ENCODE measurements around the gene FJX1.

FJX1 gene

DNA sequence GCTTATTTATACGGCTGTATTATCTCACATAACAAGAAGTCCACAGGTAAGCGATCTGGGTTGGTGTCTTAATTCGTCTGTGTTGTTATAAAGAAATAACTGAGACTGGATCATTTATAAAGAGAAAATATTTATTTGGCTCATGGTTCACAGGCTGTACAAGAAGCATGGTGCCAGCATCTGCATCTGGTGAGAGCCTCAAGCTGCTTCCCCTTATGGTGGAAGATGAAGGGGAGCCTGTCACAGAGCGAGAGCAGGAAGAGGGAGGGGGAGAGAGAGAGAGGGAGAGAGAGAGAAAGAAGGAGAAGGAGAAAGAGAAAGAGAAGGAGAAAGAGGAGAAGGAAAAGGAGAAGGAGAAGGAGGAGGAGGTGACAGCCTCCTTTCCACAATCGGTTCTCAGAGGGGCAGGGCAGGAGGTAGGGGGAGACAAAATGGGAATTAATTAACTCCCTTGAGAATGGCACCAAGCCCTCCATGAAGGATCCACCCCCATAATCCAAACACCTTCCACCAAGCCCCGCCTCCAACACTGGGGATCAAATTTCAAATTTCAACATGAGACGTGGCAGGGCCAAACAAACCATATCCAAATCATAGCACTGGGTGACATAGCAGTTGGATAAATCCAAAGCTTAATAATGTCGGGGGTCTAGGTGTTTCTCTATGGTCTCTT lies 29.3 kb downstream of the FJX1 start (continued):
- no peak for TF ChIP-seq ZNF354C (tag by site-specific recombination; IDR thresholded peaks at IDR 0.05; ENCODE audit: borderline replicate concordance, low read depth)

DNA sequence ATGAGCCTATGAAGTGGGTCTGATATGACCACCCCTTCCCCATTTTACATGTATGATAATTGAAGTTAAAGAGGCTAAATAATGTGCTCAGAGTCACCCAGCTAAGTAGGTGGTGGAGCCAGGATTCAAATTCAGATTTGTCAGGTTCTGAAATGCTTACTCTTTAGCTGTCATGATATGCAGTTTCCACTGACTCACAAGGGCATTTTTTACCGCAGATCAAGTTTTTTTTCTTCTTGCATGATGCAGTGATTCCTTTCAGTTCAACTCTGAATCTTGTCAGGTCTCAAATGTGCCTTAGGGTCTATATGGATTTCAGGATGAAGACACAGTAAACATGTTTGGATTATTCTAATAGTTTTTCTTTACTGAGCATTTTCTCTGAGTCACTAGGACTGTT lies 31.7 kb downstream of the FJX1 start:
- H3K9me3 ChIP-seq (ENCODE audit: control insufficient read depth, insufficient read depth, low read depth, low read length), result no peaks in the 10 kb centered on the region
- H3K4me3 ChIP-seq (ENCODE audit: low read depth, low read length), result no peak overlapping the region
- H3K36me3 ChIP-seq (ENCODE audit: control insufficient read depth in 2 of 2, insufficient read depth in 1 of 2, low read length in 2 of 2), result no peaks in the 10 kb centered on the region
- TF ChIP-seq KLF8 (tag by site-specific recombination; IDR thresholded peaks at IDR 0.05), result no peak
- TF ChIP-seq, protein P1, sequence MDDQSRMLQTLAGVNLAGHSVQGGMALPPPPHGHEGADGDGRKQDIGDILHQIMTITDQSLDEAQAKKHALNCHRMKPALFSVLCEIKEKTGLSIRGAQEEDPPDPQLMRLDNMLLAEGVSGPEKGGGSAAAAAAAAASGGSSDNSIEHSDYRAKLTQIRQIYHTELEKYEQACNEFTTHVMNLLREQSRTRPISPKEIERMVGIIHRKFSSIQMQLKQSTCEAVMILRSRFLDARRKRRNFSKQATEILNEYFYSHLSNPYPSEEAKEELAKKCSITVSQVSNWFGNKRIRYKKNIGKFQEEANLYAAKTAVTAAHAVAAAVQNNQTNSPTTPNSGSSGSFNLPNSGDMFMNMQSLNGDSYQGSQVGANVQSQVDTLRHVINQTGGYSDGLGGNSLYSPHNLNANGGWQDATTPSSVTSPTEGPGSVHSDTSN (CRISPR knock-in tag; IDR thresholded peaks at IDR 0.05), result no peak
- TF ChIP-seq WT1 (tag by site-specific recombination; IDR thresholded peaks at IDR 0.05), result no peak
- TF ChIP-seq, protein P2, sequence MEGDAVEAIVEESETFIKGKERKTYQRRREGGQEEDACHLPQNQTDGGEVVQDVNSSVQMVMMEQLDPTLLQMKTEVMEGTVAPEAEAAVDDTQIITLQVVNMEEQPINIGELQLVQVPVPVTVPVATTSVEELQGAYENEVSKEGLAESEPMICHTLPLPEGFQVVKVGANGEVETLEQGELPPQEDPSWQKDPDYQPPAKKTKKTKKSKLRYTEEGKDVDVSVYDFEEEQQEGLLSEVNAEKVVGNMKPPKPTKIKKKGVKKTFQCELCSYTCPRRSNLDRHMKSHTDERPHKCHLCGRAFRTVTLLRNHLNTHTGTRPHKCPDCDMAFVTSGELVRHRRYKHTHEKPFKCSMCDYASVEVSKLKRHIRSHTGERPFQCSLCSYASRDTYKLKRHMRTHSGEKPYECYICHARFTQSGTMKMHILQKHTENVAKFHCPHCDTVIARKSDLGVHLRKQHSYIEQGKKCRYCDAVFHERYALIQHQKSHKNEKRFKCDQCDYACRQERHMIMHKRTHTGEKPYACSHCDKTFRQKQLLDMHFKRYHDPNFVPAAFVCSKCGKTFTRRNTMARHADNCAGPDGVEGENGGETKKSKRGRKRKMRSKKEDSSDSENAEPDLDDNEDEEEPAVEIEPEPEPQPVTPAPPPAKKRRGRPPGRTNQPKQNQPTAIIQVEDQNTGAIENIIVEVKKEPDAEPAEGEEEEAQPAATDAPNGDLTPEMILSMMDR (tag by site-specific recombination; IDR thresholded peaks at IDR 0.05), result no peak
- TF ChIP-seq, protein P3, sequence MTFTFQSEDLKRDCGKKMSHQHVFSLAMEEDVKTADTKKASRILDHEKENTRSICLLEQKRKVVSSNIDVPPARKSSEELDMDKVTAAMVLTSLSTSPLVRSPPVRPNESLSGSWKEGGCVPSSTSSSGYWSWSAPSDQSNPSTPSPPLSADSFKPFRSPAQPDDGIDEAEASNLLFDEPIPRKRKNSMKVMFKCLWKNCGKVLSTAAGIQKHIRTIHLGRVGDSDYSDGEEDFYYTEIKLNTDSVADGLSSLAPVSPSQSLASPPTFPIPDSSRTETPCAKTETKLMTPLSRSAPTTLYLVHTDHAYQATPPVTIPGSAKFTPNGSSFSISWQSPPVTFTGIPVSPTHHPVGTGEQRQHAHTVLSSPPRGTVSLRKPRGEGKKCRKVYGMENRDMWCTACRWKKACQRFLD (tag by site-specific recombination; IDR thresholded peaks at IDR 0.05), result no peak
- no peak for TF ChIP-seq ZNF394 (tag by site-specific recombination; IDR thresholded peaks at IDR 0.05; ENCODE audit: borderline replicate concordance)
- TF ChIP-seq ZNF292 (tag by site-specific recombination; IDR thresholded peaks at IDR 0.05; ENCODE audit: borderline replicate concordance, low read depth), result no peak
- POLR2A ChIA-PET, result no interaction called here
- H3K27ac ChIP-seq (ENCODE audit: extremely low read depth, low read depth, low read length), result no peak overlapping the region
- CTCF ChIA-PET, result no interaction called here
- H3K4me1 ChIP-seq (ENCODE audit: control insufficient read depth, insufficient read depth, low read length), result peaks cover 2% of the 10 kb centered on the region; the same call in 1 of the 2 replicates

DNA sequence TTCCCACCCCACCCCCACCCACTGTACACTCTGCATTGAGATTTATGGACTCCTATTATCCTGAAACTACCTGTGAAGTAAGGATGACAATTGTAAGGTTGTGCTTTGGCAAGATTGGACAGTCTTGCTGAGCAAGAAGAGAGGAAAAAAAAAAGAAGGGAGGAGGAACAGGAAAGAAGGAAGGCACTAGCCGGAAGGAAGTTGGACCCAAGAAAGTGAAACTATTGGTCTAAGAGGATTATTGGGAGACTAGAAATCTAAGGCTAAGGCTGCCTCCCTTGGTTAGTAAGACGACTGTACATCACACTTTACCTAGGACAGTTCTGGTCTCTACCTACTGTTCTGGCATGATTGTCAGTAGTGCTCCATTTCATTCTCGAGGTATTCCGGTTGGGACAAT lies 32.2 kb downstream of the FJX1 start:
- Histone ChIP-seq H3K27ac (ENCODE audit: extremely low read depth, low read depth, low read length) (no peak overlapping the region), H3K4me3 (ENCODE audit: low read depth, low read length) (no peak overlapping the region), H3K4me1 (ENCODE audit: control insufficient read depth, insufficient read depth, low read length) (peaks cover 2% of the 10 kb centered on the region; the same call in 1 of the 2 replicates), H3K36me3 (ENCODE audit: control insufficient read depth in 2 of 2, insufficient read depth in 1 of 2, low read length in 2 of 2) (no peaks in the 10 kb centered on the region), H3K9me3 (ENCODE audit: control insufficient read depth, insufficient read depth, low read depth, low read length) (no peaks in the 10 kb centered on the region)
- ChIA-PET POLR2A (no interaction called here), CTCF (interaction anchor here (1.1 kb wide), 1 partner anchor 419 kb away, joined by 3 read pairs; no protein-coding TSS in a partner anchor)
- no peak for TF ChIP-seq WT1 (tag by site-specific recombination; IDR thresholded peaks at IDR 0.05)
- TF ChIP-seq, protein P4, sequence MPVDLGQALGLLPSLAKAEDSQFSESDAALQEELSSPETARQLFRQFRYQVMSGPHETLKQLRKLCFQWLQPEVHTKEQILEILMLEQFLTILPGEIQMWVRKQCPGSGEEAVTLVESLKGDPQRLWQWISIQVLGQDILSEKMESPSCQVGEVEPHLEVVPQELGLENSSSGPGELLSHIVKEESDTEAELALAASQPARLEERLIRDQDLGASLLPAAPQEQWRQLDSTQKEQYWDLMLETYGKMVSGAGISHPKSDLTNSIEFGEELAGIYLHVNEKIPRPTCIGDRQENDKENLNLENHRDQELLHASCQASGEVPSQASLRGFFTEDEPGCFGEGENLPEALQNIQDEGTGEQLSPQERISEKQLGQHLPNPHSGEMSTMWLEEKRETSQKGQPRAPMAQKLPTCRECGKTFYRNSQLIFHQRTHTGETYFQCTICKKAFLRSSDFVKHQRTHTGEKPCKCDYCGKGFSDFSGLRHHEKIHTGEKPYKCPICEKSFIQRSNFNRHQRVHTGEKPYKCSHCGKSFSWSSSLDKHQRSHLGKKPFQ (tag by site-specific recombination; IDR thresholded peaks at IDR 0.05), result no peak
- no peak for TF ChIP-seq ZSCAN30 (tag by site-specific recombination; IDR thresholded peaks at IDR 0.05)
- TF ChIP-seq ZEB2 (tag by site-specific recombination; IDR thresholded peaks at IDR 0.05), result no peak
- TF ChIP-seq, protein P5, sequence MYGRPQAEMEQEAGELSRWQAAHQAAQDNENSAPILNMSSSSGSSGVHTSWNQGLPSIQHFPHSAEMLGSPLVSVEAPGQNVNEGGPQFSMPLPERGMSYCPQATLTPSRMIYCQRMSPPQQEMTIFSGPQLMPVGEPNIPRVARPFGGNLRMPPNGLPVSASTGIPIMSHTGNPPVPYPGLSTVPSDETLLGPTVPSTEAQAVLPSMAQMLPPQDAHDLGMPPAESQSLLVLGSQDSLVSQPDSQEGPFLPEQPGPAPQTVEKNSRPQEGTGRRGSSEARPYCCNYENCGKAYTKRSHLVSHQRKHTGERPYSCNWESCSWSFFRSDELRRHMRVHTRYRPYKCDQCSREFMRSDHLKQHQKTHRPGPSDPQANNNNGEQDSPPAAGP (tag by site-specific recombination; IDR thresholded peaks at IDR 0.05), result no peak
- no peak for TF ChIP-seq KLF8 (tag by site-specific recombination; IDR thresholded peaks at IDR 0.05)
- TF ChIP-seq ZNF221 (tag by site-specific recombination; IDR thresholded peaks at IDR 0.05; ENCODE audit: borderline replicate concordance), result no peak
- TF ChIP-seq ZNF48 (tag by site-specific recombination; IDR thresholded peaks at IDR 0.05), result no peak
- TF ChIP-seq ZNF214 (tag by site-specific recombination; IDR thresholded peaks at IDR 0.05; ENCODE audit: borderline replicate concordance), result no peak
- no peak for TF ChIP-seq ZFP69B (tag by site-specific recombination; IDR thresholded peaks at IDR 0.05)
- no peak for TF ChIP-seq ZNF510 (tag by site-specific recombination; IDR thresholded peaks at IDR 0.05; ENCODE audit: insufficient replicate concordance)
- TF ChIP-seq ZNF544 (tag by site-specific recombination; IDR thresholded peaks at IDR 0.05), result no peak
- TF ChIP-seq, protein P2 (tag by site-specific recombination; IDR thresholded peaks at IDR 0.05), result no peak

All from HEK293 (cell line).